Esophagus muscularis mucosa (tissue), 4 donors: ENCODE results near the gene KHDRBS2. TPM values are rescaled to one million over a fixed set of nuclear protein-coding genes. Genes with fewer than 3 reads are reported as not detected.

Source experiments
- DNase-seq: peaks from one replicate; pipeline ENCODE4 v3.0.0-alpha.2; 2017; ENCODE audit errors: extremely low spot score
- H3K27ac ChIP-seq, 4 donors: fragments of 200-600 bp; sonication (generic); replicated peaks in 1 of 4; 1 replicate in 3 of 4; 2 replicates in 1 of 4; pipeline ENCODE4 v1.5.1; 2016 to 2019; ENCODE audit warnings: mild to moderate bottlenecking in 1 of 4
- H3K27me3 ChIP-seq, 4 donors: fragments of 200-600 bp; sonication (generic); one replicate each; pipeline versions ENCODE4 v1.5.1 to v1.6.0; 2016 to 2019
- H3K36me3 ChIP-seq, 4 donors: fragments of 200-600 bp; sonication (generic); one replicate each; pipeline ENCODE4 v1.5.1; 2016 to 2019
- H3K4me1 ChIP-seq, 4 donors: fragments of 200-600 bp; sonication (generic); one replicate each; pipeline ENCODE4 v1.5.1; 2016 to 2019
- H3K4me3 ChIP-seq, 4 donors: fragments of 200-600 bp; sonication (generic); 1 replicate in 2 of 4; 2 replicates in 2 of 4; pipeline ENCODE4 v1.5.1; 2016 to 2019; ENCODE audit warnings: mild to moderate bottlenecking in 4 of 4, moderate library complexity in 1 of 4
- H3K9me3 ChIP-seq, 4 donors: fragments of 200-600 bp; sonication (generic); 1 replicate in 3 of 4; 2 replicates in 1 of 4; pipeline ENCODE4 v1.5.1; 2016 to 2019
- CTCF ChIP-seq, 3 experiments: fragments of 200-600 bp in 2 of 3; fragments of 450-650 bp in 1 of 3; sonication (generic) in 2 of 3; IDR thresholded peaks; one replicate each; pipeline ENCODE4 v1.5.1; 2017 to 2019; ENCODE audit warnings: antibody characterized with exemption in 3 of 3, mild to moderate bottlenecking in 2 of 3, moderate library complexity in 1 of 3
- EP300 ChIP-seq: sonication (generic); formaldehyde crosslinking; IDR thresholded peaks from one replicate; pipeline ENCODE4 v1.6.1; 2017; ENCODE audit warnings: antibody characterized with exemption
- POLR2A ChIP-seq: fragments of 450-650 bp; IDR thresholded peaks from one replicate; pipeline ENCODE4 v1.6.1; 2017; ENCODE audit warnings: antibody characterized with exemption, moderate library complexity, mild to moderate bottlenecking, low read depth
- POLR2AphosphoS5 ChIP-seq, 2 donors: sonication (generic); formaldehyde crosslinking; IDR thresholded peaks; one replicate each; pipeline ENCODE4 v1.6.1; 2017; ENCODE audit warnings: antibody characterized with exemption in 2 of 2
- WGBS: methylation state at CpG from one replicate; pipeline ENCODE4 v1.1.5; 2018; 5-methylcytosine and 5-hydroxymethylcytosine counted together
- intact Hi-C: fragments of 100-400 bp; cut with DNase I; formaldehyde crosslinking; loops from one replicate; pipeline ENCODE4 v1.15.1; 2023
- total RNA-seq, 4 donors: library from RNA; depleted of rRNA; stranded (reverse); fragments of >200 nt; gene quantifications; one replicate each; pipeline versions ENCODE4 v1.1.0 to v1.2.1, GENCODE V29; 2016

KHDRBS2 gene
- total RNA-seq, 4 donors from 2014 or later: 0.17 to 1.7 (median 0.32) TPM; not detected in 1

- H3K4me3 ChIP-seq: no peak overlapping the region
- TF ChIP-seq EP300: no peak
- intact Hi-C loops: no loop called here
- no peaks in the 10 kb centered on the region for H3K27me3 ChIP-seq
- H3K27ac ChIP-seq: no peak overlapping the region
- DNase-seq: no peak
- H3K9me3 ChIP-seq: no peaks in the 10 kb centered on the region
- H3K36me3 ChIP-seq: no peaks in the 10 kb centered on the region
- H3K4me1 ChIP-seq: no peaks in the 10 kb centered on the region
- 92% methylated on average over 2 of the region's 2 CpGs for WGBS
Measured at GRCh38 chr6:61940919-61941318, 345.1 kb downstream of the KHDRBS2 start.

- 48% methylated on average over 1 of the region's 1 CpG for WGBS
- intact Hi-C loops: no loop called here
- DNase-seq: no peak
- no peaks in the 10 kb centered on the region for H3K36me3 ChIP-seq
- H3K4me1 ChIP-seq: no peaks in the 10 kb centered on the region
- H3K4me3 ChIP-seq: no peak overlapping the region
- no peak overlapping the region for H3K27ac ChIP-seq
- peaks cover 0 to 4% (median 0%) of the 10 kb centered on the region in 4 donors for H3K9me3 ChIP-seq
- no peaks in the 10 kb centered on the region for H3K27me3 ChIP-seq
- no peak for TF ChIP-seq POLR2A
- TF ChIP-seq EP300: no peak
- no peak for TF ChIP-seq POLR2AphosphoS5 (IDR thresholded peaks at IDR 0.05)
- TF ChIP-seq CTCF (IDR thresholded peaks at IDR 0.05): no peak
Measured at GRCh38 chr6:61935242-61935846, 350.7 kb downstream of the KHDRBS2 start.

- Histone ChIP-seq H3K9me3 (no peaks in the 10 kb centered on the region), H3K36me3 (no peaks in the 10 kb centered on the region), H3K27me3 (no peaks in the 10 kb centered on the region), H3K4me1 (no peaks in the 10 kb centered on the region), H3K27ac (no peak overlapping the region), H3K4me3 (no peak overlapping the region)
- intact Hi-C loops: no loop called here
- DNase-seq: no peak
- no peak for TF ChIP-seq EP300
- no peak for TF ChIP-seq POLR2AphosphoS5 (IDR thresholded peaks at IDR 0.05)
- TF ChIP-seq CTCF (IDR thresholded peaks at IDR 0.05): no peak
- no peak for TF ChIP-seq POLR2A
- WGBS: 55% methylated on average over 2 of the region's 2 CpGs
Measured at GRCh38 chr6:61909486-61909885, 376.5 kb downstream of the KHDRBS2 start.

GRCh38 chr6:61901748-61902147 lies 384.3 kb downstream of the KHDRBS2 start:
- Histone ChIP-seq H3K4me3 (no peak overlapping the region), H3K27ac (no peak overlapping the region), H3K9me3 (no peaks in the 10 kb centered on the region), H3K27me3 (no peaks in the 10 kb centered on the region), H3K36me3 (no peaks in the 10 kb centered on the region), H3K4me1 (no peaks in the 10 kb centered on the region)
- no peak for TF ChIP-seq EP300
- no peak for TF ChIP-seq CTCF (IDR thresholded peaks at IDR 0.05)
- no peak for TF ChIP-seq POLR2AphosphoS5 (IDR thresholded peaks at IDR 0.05)
- no peak for TF ChIP-seq POLR2A
- WGBS: 91% methylated on average over 6 of the region's 6 CpGs
- intact Hi-C loops: no loop called here
- DNase-seq: no peak

GRCh38 chr6:61894536-61894935 lies 391.5 kb downstream of the KHDRBS2 start:
- intact Hi-C loops: no loop called here
- no peak overlapping the region for H3K27ac ChIP-seq
- no peaks in the 10 kb centered on the region for H3K4me1 ChIP-seq
- DNase-seq: no peak
- no peak overlapping the region for H3K4me3 ChIP-seq
- H3K9me3 ChIP-seq: no peaks in the 10 kb centered on the region
- no peaks in the 10 kb centered on the region for H3K27me3 ChIP-seq
- TF ChIP-seq EP300 (no peak), POLR2A (no peak), CTCF (IDR thresholded peaks at IDR 0.05) (no peak), POLR2AphosphoS5 (IDR thresholded peaks at IDR 0.05) (no peak)
- WGBS: 76% methylated on average over 9 of the region's 9 CpGs
- H3K36me3 ChIP-seq: no peaks in the 10 kb centered on the region
